K562 (cell line): ENCODE measurements around the gene B3GNT9. TPM values are rescaled to one million over a fixed set of nuclear protein-coding genes. Genes with fewer than 3 reads are reported as not detected.

Source experiments
- ATAC-seq: fragments of 200-7000 bp; cut with Tn5 transposase; 3 replicates; pipeline ENCODE4 v1.9.1; 2020; ENCODE audit warnings: moderate library complexity
- BruUV-seq: library from RNA; stranded (reverse); fragments of 400-500 nt; replicated peaks from 2 replicates; lab custom pipeline; 2021; lab: Mats Ljungman, UMichigan
- CTCF ChIA-PET: fragments of 300-600 bp; formaldehyde crosslinking; extraction: SDS; loops from one replicate; lab custom pipeline; 2021; ENCODE audit warnings: low intra/inter-chr PET ratio; lab: Yijun Ruan, JAX
- POLR2A ChIA-PET: fragments of 300-600, 350-650 bp; sonication (Branson Sonifier 250); formaldehyde crosslinking; extraction: SDS; loops from one replicate; lab custom pipeline; 2021; ENCODE audit warnings: antibody characterized with exemption, inconsistent platforms; lab: Yijun Ruan, JAX
- DNase-seq, 4 experiments: peaks; one replicate each; pipeline versions ENCODE4 v3.0.0 to v3.0.0-alpha.2; 2011 to 2018; ENCODE audit warnings: low spot score in 3 of 4, mixed read lengths in 3 of 4; ENCODE audit errors: extremely low read depth in 1 of 4
- FAIRE-seq: peaks from 2 replicates; lab custom pipeline; 2011; peaks lifted over from hg19 to GRCh38; lab: Jason Lieb, UNC
- H2AFZ ChIP-seq: 2 replicates; pipeline ENCODE4 v1.6.0; 2011; ENCODE audit warnings: low read depth, low read length, control low read depth, inconsistent platforms
- H3K27ac ChIP-seq: fragments of 200-600 bp; 3 replicates; pipeline ENCODE4 v1.8.0; 2011; ENCODE audit warnings: low read depth, mild to moderate bottlenecking, control low read depth, inconsistent platforms, low read length, moderate library complexity, mixed read lengths; ENCODE audit errors: extremely low read depth
- H3K27me3 ChIP-seq, 2 experiments: fragments of 300-600 bp in 1 of 2; 2 replicates in 1 of 2; 3 replicates in 1 of 2; pipeline versions ENCODE4 v1.6.0 to v1.8.0; 2011; ENCODE audit warnings: inconsistent platforms in 2 of 2, low read length in 2 of 2, mild to moderate bottlenecking in 1 of 2, mixed read lengths in 1 of 2, moderate library complexity in 1 of 2; ENCODE audit not compliant: control insufficient read depth in 2 of 2, insufficient read depth in 2 of 2
- H3K36me3 ChIP-seq: fragments of 300-600 bp; 3 replicates; pipeline ENCODE4 v1.8.0; 2011; ENCODE audit warnings: mild to moderate bottlenecking, low read length, inconsistent platforms; ENCODE audit not compliant: control insufficient read depth, insufficient read depth
- H3K4me1 ChIP-seq, 2 experiments: fragments of 200-600 bp in 1 of 2; replicated peaks in 1 of 2; 2 replicates in 1 of 2; 3 replicates in 1 of 2; pipeline versions ENCODE4 v1.5.1 to v1.8.0; 2011; ENCODE audit warnings: inconsistent platforms in 2 of 2, low read length in 2 of 2, mild to moderate bottlenecking in 1 of 2, mixed read lengths in 1 of 2, moderate library complexity in 1 of 2; ENCODE audit not compliant: control insufficient read depth in 2 of 2, insufficient read depth in 2 of 2
- H3K4me2 ChIP-seq: 2 replicates; pipeline ENCODE4 v1.6.1; 2011; ENCODE audit warnings: low read length, control low read depth, inconsistent platforms, mixed read lengths; ENCODE audit not compliant: insufficient read depth
- H3K4me3 ChIP-seq: fragments of 200-600 bp; sonication (generic), shearing (Covaris generic); 2 replicates; pipeline ENCODE4 v1.5.1; 2016; ENCODE audit warnings: control low read depth, inconsistent platforms
- H3K79me2 ChIP-seq: fragments of 200-600 bp; 3 replicates; pipeline ENCODE4 v1.8.0; 2011; ENCODE audit warnings: low read length, inconsistent platforms; ENCODE audit not compliant: control insufficient read depth, insufficient read depth
- H3K9ac ChIP-seq, 2 experiments: 2 replicates each; pipeline versions ENCODE4 v1.6.0 to v1.6.1; 2011; ENCODE audit warnings: low read depth in 2 of 2, low read length in 2 of 2, control low read depth in 1 of 2, inconsistent platforms in 1 of 2, mild to moderate bottlenecking in 1 of 2, mixed read lengths in 1 of 2; ENCODE audit not compliant: insufficient read depth in 1 of 2
- H3K9me1 ChIP-seq: one replicate; pipeline ENCODE4 v1.6.0; 2011; ENCODE audit warnings: inconsistent platforms, mild to moderate bottlenecking, low read length, moderate library complexity; ENCODE audit not compliant: control insufficient read depth, insufficient read depth
- H3K9me3 ChIP-seq: replicated peaks from 2 replicates; pipeline ENCODE4 v1.5.1; 2011; ENCODE audit warnings: low read depth, low read length, inconsistent platforms; ENCODE audit not compliant: control insufficient read depth, insufficient read depth
- H4K20me1 ChIP-seq: replicated peaks from 2 replicates; pipeline ENCODE4 v1.6.1; 2011; ENCODE audit warnings: low read length, inconsistent platforms, mixed read lengths; ENCODE audit not compliant: control insufficient read depth, insufficient read depth
- NELFE ChIP-seq: IDR thresholded peaks from 2 replicates; pipeline ENCODE4 v1.6.1; 2011; ENCODE audit warnings: mild to moderate bottlenecking; ENCODE audit not compliant: insufficient read depth, insufficient read length
- TOE1 ChIP-seq, 2 experiments: fragments of 450-650 bp in 1 of 2; sonication (generic) in 1 of 2; formaldehyde crosslinking in 1 of 2; IDR thresholded peaks; 2 replicates each; pipeline versions ENCODE4 v1.7.1 to v1.8.0; 2016 to 2022; ENCODE audit warnings: borderline replicate concordance in 2 of 2, mild to moderate bottlenecking in 2 of 2, antibody characterized with exemption in 1 of 2, inconsistent platforms in 1 of 2, low read depth in 1 of 2, missing genetic modification reagents in 1 of 2, moderate library complexity in 1 of 2
- WGBS: fragments of 100-300 bp; shearing (Covaris generic); methylation state at CpG from one replicate; pipeline ENCODE4 v1.1.6; 2016; ENCODE audit warnings: low coverage, mixed read lengths; ENCODE audit not compliant: insufficient coverage; ENCODE audit errors: missing lambda C conversion rate; 5-methylcytosine and 5-hydroxymethylcytosine counted together
- in situ Hi-C: fragments of 300-500 bp; cut with MboI; formaldehyde crosslinking; loops from 4 replicates; pipeline ENCODE4 v1.15.0; 2018; ENCODE audit warnings: inconsistent platforms, mixed read lengths
- intact Hi-C: fragments of 100-400 bp; cut with micrococcal nuclease; formaldehyde crosslinking; loops from 2 replicates; pipeline ENCODE4 v1.14.2; 2022
- polyA plus RNA-seq, 8 experiments: library from polyadenylated mRNA; depleted of rRNA in 4 of 8; stranded (reverse) in 5 of 8; unstranded in 3 of 8; fragments of >200 nt; fragmentation: Nextera tagmentation in 2 of 8; fragmentation: Illumina TruSeq in 1 of 8; extraction: Ambion mirVana in 2 of 8; extraction: Trizol in 1 of 8; gene quantifications; 2 replicates each; pipeline versions ENCODE4 v1.2.1 to v1.2.3, GENCODE V29; 2011 to 2014; ENCODE audit warnings: inconsistent platforms in 1 of 8, missing spikeins in 1 of 8
- total RNA-seq, 7 experiments: library from RNA; depleted of rRNA in 6 of 7; stranded (reverse); fragments of >200 nt in 6 of 7; fragmentation: Illumina TruSeq in 2 of 7; extraction: Trizol in 2 of 7; gene quantifications; 2 replicates each; pipeline versions ENCODE4 v1.2.1 to v1.2.3, GENCODE V29; 2011 to 2021; ENCODE audit warnings: low replicate concordance in 1 of 7
- TF ChIP-seq, protein P1 (sequence below): sonication (generic); formaldehyde crosslinking; IDR thresholded peaks from 2 replicates; pipeline ENCODE4 v1.8.1; 2023; ENCODE audit warnings: mild to moderate bottlenecking, missing genetic modification reagents
- TF ChIP-seq, protein P2 (sequence below): fragments of 450-650 bp; conservative IDR thresholded peaks from 2 replicates; pipeline ENCODE4 v1.6.1; 2016; ENCODE audit warnings: missing genetic modification characterization, low read depth, mild to moderate bottlenecking, control low read depth, missing compliant biosample characterization

The B3GNT9 gene
- total and polyA plus RNA-seq, 9 of the 15 experiments (the other 6 are each of a cell fraction or from before 2014, with no cell fraction given), result 0.01 to 1.8 (median 1.1) TPM; not detected in 1

DNA sequence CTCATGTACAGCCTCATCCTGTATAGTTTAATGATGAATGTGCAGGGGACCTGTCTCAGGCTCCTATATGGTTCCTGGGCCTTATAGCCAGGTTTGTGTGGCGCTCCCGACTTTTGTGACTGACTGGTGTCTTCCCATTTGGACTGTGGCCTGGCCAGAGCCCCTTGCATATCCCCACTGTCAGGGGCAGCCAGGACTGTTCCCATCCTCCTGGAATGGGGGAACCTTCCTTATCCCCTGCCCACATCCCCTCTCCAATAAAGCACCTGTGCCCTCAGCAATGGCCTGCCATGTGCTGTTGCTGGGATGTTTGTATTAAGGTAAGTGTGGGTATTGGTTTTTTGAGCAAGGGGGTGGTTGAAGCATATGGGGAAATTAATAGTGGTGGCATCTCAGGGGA lies 2.6 kb downstream of the B3GNT9 start:
- in situ Hi-C loops, result no loop called here
- Histone ChIP-seq H3K4me1 (peaks cover 0 to 26% of the 10 kb centered on the region in 2 experiments; a peak in 2 of 5 replicates), H3K79me2 (no peaks in the 10 kb centered on the region), H3K4me2 (no peak overlapping the region), H4K20me1 (no peaks in the 10 kb centered on the region), H2AFZ (no peak overlapping the region), H3K4me3 (no peak overlapping the region), H3K9me3 (no peaks in the 10 kb centered on the region), H3K27me3 (no peaks in the 10 kb centered on the region), H3K27ac (no peak overlapping the region), H3K9ac (no peak overlapping the region), H3K9me1 (no peaks in the 10 kb centered on the region), H3K36me3 (peaks cover 56% of the 10 kb centered on the region)
- ChIA-PET CTCF (no interaction called here), POLR2A (no interaction called here)
- no peak for DNase-seq
- intact Hi-C loops, result no loop called here
- no TSS peak for BruUV-seq
- no peak for FAIRE-seq
- ATAC-seq, result no peak
- 100% methylated on average over 2 of the region's 2 CpGs for WGBS
- TF ChIP-seq NELFE (no peak), TOE1 (IDR thresholded peaks at IDR 0.05; ENCODE audit: borderline replicate concordance) (no peak), TOE1 (CRISPR knock-in tag; IDR thresholded peaks at IDR 0.05; ENCODE audit: borderline replicate concordance, low read depth) (no peak)
- TF ChIP-seq, protein P1, sequence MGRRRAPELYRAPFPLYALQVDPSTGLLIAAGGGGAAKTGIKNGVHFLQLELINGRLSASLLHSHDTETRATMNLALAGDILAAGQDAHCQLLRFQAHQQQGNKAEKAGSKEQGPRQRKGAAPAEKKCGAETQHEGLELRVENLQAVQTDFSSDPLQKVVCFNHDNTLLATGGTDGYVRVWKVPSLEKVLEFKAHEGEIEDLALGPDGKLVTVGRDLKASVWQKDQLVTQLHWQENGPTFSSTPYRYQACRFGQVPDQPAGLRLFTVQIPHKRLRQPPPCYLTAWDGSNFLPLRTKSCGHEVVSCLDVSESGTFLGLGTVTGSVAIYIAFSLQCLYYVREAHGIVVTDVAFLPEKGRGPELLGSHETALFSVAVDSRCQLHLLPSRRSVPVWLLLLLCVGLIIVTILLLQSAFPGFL (CRISPR knock-in tag), result no peak
- TF ChIP-seq, protein P2, sequence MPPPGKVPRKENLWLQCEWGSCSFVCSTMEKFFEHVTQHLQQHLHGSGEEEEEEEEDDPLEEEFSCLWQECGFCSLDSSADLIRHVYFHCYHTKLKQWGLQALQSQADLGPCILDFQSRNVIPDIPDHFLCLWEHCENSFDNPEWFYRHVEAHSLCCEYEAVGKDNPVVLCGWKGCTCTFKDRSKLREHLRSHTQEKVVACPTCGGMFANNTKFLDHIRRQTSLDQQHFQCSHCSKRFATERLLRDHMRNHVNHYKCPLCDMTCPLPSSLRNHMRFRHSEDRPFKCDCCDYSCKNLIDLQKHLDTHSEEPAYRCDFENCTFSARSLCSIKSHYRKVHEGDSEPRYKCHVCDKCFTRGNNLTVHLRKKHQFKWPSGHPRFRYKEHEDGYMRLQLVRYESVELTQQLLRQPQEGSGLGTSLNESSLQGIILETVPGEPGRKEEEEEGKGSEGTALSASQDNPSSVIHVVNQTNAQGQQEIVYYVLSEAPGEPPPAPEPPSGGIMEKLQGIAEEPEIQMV (tag), result no peak
